CD4-positive, alpha-beta T cell treated with Interferon alpha-2 for 1 hour (primary cell): ENCODE results near the gene ZNF362.

Source experiments
- DNase-seq, 2 donors: peaks; one replicate each; pipeline ENCODE4 v3.0.0-alpha.2; 2020 to 2022

Gene ZNF362

DNA sequence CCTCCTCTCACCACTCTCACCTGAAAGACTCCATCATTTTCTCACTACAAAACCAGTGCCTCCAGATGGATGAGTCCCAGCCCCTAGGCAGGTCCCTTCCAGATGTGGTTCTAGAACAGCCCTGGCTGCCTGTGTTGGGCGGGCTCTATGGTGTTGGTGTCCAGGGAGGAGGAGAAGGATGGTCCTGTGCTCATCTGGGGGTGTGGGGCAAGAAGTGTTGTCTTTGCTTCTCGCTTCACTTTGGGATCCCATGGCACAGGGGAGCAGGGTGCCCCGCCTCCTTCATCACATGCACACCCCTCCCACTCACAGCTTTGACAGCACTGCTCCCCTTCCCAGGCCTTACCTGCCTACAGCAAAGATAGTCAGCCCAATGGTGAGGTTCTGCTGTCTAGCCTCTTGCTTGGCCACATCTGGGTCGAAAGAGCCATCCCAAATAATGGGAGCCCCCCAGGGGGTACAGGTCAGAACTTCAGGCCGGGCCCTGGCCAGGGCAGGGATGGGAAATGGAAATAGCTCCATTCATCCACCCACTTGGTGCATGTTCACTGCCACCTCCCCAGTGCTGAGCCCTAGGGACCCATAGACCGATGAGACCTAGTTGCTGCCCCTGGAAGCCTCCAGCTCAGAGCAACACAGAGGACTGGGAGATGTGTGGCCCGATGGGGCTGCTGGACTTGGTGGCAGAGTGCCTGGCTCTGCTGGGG, 55.6 kb downstream of the ZNF362 start:
- no peak for DNase-seq

DNA sequence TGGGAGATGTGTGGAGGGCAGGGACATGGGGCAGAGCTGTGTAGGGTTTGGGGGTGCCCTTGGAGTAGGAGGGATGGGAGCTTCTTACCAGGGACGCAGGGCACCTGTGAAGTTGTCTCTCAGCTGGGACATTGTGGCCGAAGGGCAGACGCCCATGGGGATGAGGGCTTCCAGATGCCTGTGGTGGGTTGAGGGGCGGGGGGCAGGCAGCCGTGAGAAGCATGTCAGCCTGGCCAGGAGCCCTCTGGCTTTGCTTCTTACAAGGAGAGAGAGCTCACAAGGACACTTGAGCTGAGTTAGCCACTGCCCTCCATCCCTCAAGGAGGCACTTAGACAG, 56.1 kb downstream of the ZNF362 start:
- no peak for DNase-seq

DNA sequence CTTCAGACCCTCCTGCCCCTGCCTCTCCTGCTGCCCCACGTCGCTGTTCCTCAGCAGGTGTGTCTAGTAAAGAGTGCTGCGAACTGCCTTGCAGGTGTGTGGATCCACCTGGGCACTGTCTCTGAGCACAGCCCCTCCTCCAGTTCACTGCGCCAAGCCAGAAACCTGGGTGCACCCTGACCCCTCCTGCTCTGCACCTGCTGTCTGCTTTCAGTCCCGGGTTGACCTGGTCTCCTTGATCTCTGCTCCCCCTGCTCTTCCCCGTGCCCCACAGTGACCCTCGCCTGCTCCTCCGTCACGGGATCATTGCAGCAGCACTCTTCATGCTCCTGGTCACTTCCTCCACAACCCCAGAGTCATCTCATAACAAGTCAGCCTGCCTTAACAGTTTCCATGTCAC, 58.1 kb downstream of the ZNF362 start:
- no peak for DNase-seq

DNA sequence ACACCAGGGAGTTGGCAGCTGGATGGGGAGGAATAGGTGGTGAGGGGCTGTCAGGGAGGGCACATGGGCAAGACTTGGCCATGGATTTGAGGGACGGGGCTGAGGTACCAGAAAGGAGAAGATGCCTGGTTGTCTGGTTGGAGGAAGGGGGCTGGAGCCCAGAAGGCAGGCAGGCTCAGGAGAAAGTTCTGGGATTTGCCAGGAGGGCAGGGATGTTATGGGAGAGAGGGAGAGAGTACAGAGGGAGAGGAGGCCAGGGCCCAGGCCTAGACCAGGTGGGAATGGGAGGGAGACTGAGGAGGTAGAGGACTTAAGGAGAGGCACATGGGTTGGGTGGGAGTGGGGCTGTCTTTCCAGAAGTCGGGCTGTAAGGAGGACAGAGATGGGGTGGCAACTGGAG, 60.3 kb downstream of the ZNF362 start:
- no peak for DNase-seq

DNA sequence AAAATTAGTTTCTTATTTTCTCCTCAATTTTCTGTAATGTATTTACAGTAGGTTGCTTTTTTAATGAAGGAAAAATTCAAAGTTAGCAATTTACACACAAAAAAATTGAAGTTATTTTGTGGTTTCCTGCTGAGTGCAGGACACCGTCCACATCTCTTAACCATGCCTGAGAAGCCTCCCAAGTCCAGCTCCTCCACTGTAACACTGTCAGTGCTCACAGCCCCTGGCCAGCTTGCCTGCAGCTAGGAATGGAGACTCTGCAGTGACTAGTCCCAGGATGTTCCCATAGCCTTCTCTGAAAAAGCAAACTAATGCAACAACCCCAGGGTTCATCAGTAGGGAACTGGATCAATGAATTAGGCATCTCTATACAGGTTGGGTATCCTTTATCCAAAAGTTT, 61.1 kb downstream of the ZNF362 start:
- DNase-seq = no peak

DNA sequence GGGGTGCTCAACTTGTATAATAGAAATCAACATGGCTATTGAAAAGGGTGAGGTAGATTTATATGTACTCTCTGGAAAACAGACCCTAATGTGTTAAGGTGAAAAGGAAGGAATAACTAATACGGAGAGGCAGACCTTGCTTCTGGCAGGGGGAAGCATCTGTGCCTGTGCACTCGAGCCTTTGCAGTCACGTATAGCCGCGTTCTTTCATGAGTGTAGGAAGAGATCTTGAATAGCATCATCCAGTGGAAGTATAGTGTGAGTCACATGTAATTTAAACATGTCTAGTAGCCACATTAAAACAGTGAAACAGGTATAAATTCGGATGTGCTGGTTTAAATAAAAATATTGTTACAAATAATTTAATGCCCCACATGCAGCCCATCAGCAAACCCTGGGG, 61.7 kb downstream of the ZNF362 start:
- DNase-seq = no peak

DNA sequence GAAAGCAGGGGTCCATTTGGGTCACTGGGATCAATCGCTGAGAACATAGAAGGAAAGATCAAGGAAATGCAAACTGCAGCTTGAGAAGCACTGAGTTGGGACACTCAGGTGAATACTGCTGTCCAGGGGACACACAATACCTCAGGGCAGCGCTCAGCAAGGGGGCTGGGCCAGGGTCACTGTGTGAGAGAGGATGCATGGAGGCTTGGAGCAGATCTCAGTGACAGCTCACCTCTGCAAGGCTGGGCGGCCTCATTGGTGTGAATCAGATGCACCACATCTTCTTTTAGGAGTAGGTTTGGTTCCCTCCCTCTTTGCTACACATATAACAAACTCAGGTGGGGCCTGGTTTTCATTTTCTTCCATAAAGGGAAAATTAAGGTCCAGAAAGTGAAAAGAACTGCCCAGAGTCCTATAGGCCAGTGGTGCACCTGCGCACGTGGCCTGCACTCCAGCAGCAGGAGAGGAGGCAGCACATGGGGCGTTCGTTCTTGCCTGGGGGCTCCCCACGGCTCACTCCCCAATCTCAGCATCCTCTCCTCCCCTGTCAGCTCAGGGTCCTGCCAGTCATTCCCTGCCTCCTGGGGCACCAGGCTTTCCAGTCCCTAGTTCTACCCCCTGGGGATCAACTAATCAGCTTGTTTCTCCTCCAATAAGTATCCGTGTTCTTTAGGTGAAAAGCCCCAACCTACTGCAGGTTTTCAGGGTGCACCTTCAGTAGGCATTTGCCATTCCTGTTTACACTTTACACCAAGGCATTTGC, 63.1 kb downstream of the ZNF362 start:
- no peak for DNase-seq

DNA sequence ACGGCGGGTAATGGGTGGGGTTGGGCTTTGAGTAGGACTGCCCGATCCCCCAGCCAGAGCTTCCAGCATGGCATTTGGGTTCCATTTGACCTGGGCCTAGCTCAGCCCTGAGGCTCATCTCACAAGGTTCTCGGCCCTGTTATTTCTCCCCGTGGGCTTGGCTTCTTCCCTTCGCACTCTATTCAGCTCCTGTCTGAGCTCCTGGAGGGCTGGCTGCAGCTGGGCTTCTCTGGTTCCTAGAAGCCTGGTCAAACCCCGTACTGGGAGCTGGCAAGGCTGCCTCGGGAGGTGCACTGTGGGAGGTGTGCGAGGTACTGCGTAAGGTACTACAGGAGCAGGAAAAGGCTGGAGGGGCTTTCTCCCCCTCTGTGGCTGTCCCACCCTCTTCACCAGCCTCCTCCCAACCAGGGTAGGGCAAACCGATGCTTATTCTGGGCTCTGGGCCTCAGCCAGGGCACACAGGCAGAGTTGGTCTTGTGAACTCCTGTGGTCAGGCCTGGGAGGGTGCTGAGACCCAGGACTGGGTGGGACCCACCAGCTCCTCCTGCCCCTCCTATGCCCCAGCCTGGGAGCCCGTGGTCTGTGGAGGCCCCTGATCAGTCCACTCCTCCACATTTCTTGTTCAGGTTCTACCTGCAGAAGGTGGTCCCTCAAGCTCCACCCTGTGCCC, 63.8 kb downstream of the ZNF362 start:
- no peak for DNase-seq

DNA sequence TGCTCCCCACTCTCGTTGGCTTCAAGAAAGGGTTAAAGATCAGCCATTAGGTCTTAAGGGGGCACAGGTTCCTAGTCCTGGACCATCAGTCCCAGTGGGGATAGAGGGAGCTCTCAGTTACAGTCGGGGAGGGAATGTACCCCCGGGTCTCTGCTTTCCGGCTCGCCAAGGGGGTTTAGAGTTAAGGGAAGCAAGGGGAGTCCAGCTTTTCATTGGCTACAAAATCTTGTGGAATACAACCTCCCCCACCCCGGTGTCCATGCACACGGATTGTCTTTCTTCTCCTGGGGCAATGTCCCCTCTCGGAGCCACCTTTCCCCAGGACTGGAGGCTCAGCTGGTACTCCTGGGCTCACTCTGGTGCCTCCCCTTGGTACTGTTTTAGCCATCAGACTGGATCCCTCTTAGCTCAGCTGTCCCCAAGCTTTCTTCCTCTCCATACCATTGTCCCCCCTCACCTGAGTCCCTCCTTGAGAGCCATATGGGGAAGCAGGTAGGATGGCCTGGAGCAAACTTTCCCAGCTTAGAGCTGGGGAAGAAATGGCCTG, 64.4 kb downstream of the ZNF362 start, which contains the start of gene A3GALT2:
A3GALT2 (minus strand) TSS at position 480 of the 547 bp plus-strand sequence; CDS start at position 480, 0 bp downstream.
- DNase-seq = no peak

DNA sequence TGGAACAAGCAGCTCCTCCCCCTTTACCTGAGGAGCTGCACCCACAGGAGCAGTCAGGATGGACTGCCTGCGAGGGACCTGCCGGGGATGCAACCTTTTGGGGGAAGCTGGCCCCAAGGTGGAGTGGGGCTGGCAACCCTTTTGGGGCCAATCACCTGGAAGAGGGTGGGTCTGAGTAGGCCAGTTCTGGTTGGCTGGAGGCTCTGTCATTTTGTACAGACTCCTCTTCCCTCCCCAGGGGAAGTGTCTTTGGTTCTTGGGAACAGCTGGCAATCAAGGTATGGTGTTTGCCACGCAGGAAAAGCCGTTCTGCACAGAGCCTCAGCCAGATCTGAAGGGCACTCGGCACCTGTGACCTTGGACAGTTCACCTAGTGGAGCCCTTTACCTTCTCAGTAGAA, 64.9 kb downstream of the ZNF362 start:
- DNase-seq = no peak

DNA sequence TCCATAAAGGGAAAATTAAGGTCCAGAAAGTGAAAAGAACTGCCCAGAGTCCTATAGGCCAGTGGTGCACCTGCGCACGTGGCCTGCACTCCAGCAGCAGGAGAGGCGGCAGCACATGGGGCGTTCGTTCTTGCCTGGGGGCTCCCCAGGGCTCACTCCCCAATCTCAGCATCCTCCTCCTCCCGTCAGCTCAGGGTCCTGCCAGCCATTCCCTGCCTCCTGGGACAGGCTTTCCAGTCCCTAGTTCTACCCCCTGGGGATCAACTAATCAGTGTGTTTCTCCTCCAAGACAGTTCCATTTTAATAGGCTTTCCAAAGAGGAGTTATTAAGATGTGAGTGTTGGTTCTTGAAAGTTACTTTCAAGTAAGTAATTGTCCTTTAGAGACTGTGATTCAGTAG, 65.8 kb downstream of the ZNF362 start:
- no peak for DNase-seq

DNA sequence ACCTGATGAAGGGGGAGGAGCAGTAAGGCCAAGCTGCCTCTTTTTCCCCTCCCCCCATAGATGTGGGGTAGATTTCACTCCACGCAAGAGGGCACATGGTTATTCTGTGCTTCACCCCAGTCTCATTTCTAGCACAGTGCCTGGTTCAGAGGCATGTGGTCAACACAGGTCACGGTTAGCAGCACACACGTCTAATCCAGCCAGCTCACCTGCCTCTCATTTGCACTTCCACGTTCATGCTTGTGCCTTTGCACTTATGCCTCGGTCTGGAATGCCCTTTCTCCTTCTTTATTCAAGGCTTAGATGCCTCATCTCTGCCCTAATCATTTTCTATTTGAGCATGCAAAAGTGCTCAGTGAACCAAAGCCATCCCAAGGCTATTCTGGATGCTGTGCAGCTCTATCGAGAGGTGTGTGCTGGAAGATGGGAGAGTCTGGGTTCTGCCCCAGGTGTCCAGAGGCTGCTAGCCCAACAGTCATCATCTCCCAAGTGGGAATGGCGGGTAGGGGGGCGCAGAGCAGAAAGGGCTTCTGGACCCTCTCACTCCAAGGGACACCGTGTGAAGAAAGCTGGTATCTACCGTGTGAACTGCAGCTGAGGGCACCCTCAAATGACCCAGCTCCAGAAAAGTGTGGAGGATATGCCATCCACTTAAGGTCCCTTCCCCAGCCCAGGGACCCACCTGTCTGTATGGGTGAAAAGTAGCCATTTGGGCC, 66.7 kb downstream of the ZNF362 start:
- no peak for DNase-seq

DNA sequence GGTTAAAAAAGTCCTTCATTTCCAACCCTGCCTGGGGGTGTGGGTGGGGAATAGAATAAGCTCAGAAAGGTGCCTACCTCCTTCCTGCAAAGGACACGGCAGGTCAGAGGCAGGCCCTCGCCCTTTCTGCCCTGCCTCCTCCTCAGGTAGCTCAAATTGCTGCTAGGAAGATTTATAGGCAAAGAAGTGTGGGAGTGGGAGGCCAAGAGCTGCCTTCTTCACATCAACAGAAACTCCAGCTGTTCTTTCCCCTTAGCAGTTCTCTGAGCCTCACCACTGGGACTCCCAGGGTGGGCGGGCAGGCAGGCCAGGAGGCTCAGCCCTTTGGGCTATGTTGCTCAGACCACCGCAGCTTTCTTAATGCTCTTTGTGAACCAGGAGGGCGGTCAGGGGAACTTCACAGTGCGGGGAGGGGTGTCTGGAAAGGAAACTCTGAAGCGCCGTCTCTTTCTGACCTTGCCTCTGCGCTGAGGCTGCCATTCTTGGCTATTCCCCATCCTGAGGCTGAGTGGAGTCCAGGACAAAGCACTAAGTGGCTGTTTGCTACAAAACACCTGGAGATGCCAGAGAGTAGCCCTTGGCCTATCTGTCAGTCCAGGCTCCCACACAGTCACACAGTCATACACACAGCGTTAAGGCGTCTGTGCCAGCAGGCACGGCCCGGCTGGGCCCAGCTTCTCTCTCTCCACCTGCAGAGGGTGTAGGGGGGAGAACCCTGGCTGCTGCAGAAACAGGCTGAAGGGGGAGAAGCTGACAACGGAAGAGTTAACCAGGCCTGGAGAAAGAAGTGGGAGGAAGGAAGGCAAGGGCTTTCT, 67.6 kb downstream of the ZNF362 start:
- DNase-seq = no peak

DNA sequence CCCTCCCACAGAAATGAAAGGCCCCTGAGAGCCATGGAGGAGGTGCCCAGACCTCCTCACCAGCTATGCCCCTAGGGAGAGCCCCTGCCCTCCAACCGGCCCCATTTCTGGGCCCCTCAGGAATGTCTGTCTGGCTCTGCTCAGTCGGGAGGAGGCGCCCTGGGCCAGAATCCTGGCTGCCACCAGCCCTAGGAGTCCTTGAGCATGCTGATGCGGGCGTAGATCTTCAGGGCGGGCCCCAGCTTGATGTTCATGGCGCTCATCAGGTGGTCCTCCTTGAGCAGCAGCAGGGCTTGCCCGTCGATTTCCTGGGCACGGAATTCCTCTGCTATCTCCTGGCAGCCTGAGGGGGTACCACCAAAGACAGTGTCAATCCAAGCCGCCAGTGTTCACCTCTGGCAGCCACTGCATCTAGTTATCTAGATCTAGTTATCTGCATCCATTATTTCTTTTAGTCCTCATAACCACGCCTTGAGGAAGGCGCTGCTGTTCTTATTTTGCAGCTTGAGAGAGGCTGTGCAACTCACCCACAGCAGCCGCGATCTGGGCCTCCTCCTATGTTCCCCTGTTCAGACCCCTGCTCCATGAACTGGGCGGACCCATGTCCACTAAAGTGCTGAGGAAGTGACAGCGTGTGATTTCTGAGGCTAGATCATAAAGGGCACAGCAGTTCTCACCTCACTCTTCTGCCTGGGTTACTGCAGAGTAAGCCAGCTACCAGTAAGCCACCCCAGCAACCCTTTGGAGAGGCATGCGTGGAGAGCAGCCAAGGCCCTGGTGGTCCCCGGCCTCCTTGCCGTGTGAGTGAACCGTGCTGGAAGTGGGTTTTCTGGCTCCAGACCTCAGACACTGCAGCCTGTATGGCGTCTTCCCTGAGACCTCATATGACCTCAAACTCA, 68.6 kb downstream of the ZNF362 start:
- no peak for DNase-seq

DNA sequence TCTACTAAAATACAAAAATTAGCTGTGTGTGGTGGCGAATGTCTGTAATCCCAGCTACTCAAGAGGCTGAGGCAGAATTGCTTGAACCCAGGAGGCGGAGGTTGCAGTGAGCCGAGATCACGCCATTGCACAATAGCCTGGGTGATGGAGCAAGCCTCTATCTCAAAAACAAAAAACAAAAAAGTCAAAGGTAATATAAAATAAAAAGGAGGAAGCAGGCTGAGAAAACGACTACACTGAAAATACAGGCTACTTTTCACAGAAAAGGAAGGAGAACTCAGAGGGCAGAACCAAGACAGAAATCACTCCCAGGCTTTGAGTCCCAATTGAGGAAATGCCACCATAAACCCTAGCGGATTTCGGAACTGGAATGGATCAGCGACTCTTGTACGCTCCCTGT, 70.5 kb downstream of the ZNF362 start:
- no peak for DNase-seq

DNA sequence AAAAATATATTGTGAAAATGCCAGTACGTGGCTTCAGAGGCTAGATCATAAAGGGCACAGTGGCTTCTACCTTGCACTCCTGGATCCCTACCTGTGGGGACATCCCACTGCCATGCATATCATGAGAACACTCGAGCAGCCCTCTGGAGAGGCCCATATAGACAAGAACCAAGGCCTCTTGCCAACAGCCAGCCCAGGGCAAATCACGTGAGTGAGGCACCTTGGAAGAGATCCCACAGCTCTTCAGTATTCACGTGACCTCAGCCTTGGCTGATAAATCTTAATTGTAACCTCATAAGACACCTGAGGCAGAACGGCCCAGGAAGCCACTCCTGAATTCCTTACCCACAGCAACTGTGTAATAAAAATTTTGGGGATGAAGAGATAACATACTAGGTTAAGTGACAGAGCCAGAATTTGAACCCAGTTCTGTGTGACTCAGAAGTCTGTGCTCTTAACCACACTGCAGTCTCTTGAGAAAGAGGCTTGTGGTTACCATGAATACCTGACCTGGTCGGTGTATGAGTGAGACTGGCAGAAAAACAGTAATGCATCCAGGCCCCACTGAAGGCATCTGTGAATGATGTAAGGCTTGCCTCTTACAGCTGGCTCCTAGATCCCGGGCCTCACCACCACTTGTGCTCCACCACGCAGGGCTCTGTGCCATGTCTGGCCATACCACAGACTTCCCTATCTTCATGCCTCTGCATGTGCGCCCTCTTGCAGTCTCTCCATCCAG, 71.5 kb downstream of the ZNF362 start:
- no peak for DNase-seq

DNA sequence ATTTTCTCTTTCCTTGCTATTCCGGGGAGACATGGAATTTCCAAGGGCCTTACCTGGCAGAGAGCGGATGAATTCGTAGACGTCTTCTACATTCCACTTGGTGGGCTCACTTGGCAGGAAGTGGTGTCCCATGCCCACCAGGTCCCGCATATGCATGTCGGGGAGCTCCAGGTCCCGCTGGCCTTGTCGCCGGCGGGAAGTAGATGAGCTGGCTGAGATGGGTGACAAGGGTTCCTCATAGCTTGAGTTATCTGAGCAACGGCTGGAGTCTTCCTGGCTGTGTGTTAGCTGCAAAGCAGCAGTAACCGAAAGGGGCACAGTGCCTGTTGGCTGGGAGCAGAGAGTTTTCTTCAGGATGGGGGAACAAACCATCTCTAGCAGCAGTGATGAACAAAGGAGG, 72.5 kb downstream of the ZNF362 start:
- DNase-seq = no peak

DNA sequence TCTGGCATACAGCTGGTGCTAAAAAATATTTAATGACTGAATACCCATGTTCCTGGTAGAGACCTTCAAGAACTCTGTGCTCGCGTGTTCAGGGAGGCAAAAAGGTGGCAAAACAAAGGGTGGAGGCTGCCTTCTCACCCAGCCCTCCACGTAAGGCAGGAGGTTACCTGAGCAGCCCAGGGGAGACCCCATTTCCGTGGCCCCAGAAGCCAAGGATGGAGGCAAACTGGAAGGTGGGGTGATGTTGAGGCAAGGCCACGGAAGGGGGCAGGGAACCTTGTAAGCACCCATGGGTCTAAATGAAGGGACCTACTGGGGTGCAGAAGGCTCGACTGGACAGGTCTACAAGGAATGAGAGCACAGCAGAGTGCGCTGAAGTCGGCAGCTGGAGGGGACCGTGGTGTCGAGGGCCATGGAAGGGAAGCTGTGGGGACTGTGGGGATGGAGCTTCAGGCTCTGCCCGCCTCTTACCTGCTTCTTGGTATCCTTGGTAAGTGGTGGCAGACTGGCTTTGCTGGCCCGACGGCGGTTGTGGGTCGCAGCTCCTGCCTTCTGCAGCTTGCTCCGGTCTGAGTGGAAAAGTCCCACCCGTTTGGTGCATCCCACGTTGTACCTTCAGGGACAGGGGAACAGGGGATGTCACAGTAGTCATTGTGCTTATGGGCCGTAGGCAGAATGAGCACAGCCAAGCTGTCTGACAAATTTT, 73.5 kb downstream of the ZNF362 start:
- no peak for DNase-seq

DNA sequence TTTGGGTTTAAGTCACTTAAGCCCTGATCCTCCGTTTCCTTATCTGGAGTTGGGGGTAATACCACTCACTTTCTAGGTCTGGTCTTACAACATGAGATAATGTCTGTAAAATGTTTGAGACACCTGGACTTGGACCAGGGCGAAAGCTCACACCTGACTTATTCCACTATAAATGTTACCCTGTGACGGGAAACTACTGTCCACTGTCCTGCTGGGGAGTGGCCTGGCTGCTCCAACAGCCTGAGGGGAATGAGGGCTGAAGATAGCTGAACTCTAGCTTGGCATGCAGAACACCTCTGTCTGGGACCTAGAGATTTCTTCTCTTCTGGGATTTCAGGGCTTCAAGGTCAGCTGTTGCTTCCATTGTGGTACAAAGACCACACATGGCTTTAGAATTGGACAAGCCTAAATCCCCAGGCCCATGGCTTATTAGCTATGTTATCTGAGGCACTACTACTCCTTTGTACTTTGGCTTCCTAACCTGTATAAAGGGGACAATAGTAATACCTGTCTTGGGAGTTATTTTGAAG, 74.1 kb downstream of the ZNF362 start:
- DNase-seq = no peak
